ENCODE measurements around the gene ORM2. TPM values are rescaled to one million over a fixed set of nuclear protein-coding genes. Genes with fewer than 3 reads are reported as not detected.

ORM2 gene
- total and polyA plus RNA-seq, 7 experiments from 2014 or later: not detected

- ChIA-PET POLR2A (interaction anchor here (0.6 to 33.8 kb wide), 7 partner anchors 11 to 286 kb away, joined by 3 to 978 read pairs (median 3); partner anchors contain the start of gene AKNA), CTCF (interaction anchor here (0.6 to 1.9 kb wide), 7 partner anchors 9 to 288 kb away, joined by 3 to 6 read pairs (median 4); partner anchors contain the start of gene AKNA)
- H3K27me3 Mint-ChIP-seq: no peaks in the 10 kb centered on the region
- H3K9me3 Mint-ChIP-seq: no peaks in the 10 kb centered on the region
- Histone ChIP-seq H3K36me3 (ENCODE audit: control insufficient read depth in 2 of 3, insufficient read depth in 3 of 3, low read length in 3 of 3) (peaks cover 60 to 77% (median 75%) of the 10 kb centered on the region in 3 experiments), H3K27me3 (ENCODE audit: control insufficient read depth in 2 of 2, insufficient read depth in 2 of 2, low read length in 2 of 2) (no peaks in the 10 kb centered on the region), H3K27ac (ENCODE audit: low read depth, low read length) (peak overlapping the region; percentile 63), H3K4me1 (ENCODE audit: control insufficient read depth in 2 of 2, insufficient read depth in 2 of 2, low read length in 2 of 2) (peaks cover 80 to 87% of the 10 kb centered on the region in 2 donors), H3K4me3 (ENCODE audit: low read length) (no peak overlapping the region), H3K9me3 (ENCODE audit: control insufficient read depth in 2 of 3, low read length in 3 of 3) (no peaks in the 10 kb centered on the region)
- peaks cover 68 to 99% (median 84%) of the 10 kb centered on the region in 7 donors for H3K4me1 Mint-ChIP-seq
- peaks cover 16 to 76% (median 59%) of the 10 kb centered on the region in 5 donors for H3K36me3 Mint-ChIP-seq
- intact Hi-C loops (cut with micrococcal nuclease): no loop called here
- H3K27ac Mint-ChIP-seq: peak overlapping the region; percentile 70 to 98 (median 93)
- peak overlapping the region in 5 of 10 donors; percentile 29 to 98 (median 36) for H3K4me3 Mint-ChIP-seq
- DNase-seq (no peak), ATAC-seq (no peak)
Observed at GRCh38 chr9:114365194-114365593, 35.5 kb downstream of the ORM2 start.

GRCh38 chr9:114366334-114367128 is 36.9 kb downstream of the ORM2 start:
- Mint-ChIP-seq H3K36me3 (peaks cover 9 to 67% (median 45%) of the 10 kb centered on the region in 5 donors), H3K4me1 (peaks cover 65 to 99% (median 80%) of the 10 kb centered on the region in 7 donors), H3K27ac (peak overlapping the region; percentile 70 to 98 (median 93)), H3K4me3 (peak overlapping the region; percentile 62 to 98 (median 76)), H3K9me3 (no peaks in the 10 kb centered on the region), H3K27me3 (no peaks in the 10 kb centered on the region)
- no peaks in the 10 kb centered on the region for H3K27me3 ChIP-seq (ENCODE audit: control insufficient read depth in 2 of 2, insufficient read depth in 2 of 2, low read length in 2 of 2)
- ATAC-seq (peak; percentile 60), DNase-seq (peak in 7 of 9 donors; percentile 40 to 69 (median 64))
- no peaks in the 10 kb centered on the region for H3K9me3 ChIP-seq (ENCODE audit: control insufficient read depth in 2 of 3, low read length in 3 of 3)
- H3K4me1 ChIP-seq (ENCODE audit: control insufficient read depth in 2 of 2, insufficient read depth in 2 of 2, low read length in 2 of 2): peaks cover 89 to 94% of the 10 kb centered on the region in 2 donors
- peak overlapping the region; percentile 17 for H3K4me3 ChIP-seq (ENCODE audit: low read length)
- intact Hi-C loops (cut with micrococcal nuclease): loop anchor here in 1 of 2 donors (1.0 kb wide), 1 partner anchor 13 kb away; no protein-coding TSS in a partner anchor
- ChIA-PET POLR2A (interaction anchor here (0.7 to 33.8 kb wide), 4 partner anchors 12 to 226 kb away, joined by 3 to 978 read pairs (median 7); partner anchors contain the start of gene AKNA), CTCF (interaction anchor here (1.5 to 2.1 kb wide), 4 partner anchors 15 to 226 kb away, joined by 3 to 8 read pairs (median 6); partner anchors contain the start of gene AKNA)
- H3K36me3 ChIP-seq (ENCODE audit: control insufficient read depth in 2 of 3, insufficient read depth in 3 of 3, low read length in 3 of 3): peaks cover 46 to 73% (median 62%) of the 10 kb centered on the region in 3 experiments
- peak overlapping the region; percentile 69 for H3K27ac ChIP-seq (ENCODE audit: low read depth, low read length)

GRCh38 chr9:114367366-114367765 is 37.7 kb downstream of the ORM2 start:
- H3K36me3 ChIP-seq (ENCODE audit: control insufficient read depth in 2 of 3, insufficient read depth in 3 of 3, low read length in 3 of 3): peaks cover 38 to 65% (median 53%) of the 10 kb centered on the region in 3 experiments
- Mint-ChIP-seq H3K4me1 (peaks cover 72 to 99% (median 88%) of the 10 kb centered on the region in 7 donors), H3K36me3 (peaks cover 9 to 67% (median 44%) of the 10 kb centered on the region in 5 donors), H3K27me3 (no peaks in the 10 kb centered on the region), H3K27ac (peak overlapping the region; percentile 70 to 98 (median 93)), H3K4me3 (peak overlapping the region in 9 of 10 donors; percentile 53 to 98 (median 72)), H3K9me3 (no peaks in the 10 kb centered on the region)
- ATAC-seq: no peak
- no peaks in the 10 kb centered on the region for H3K9me3 ChIP-seq (ENCODE audit: control insufficient read depth in 2 of 3, low read length in 3 of 3)
- ChIA-PET CTCF (interaction anchor here (0.8 to 2.1 kb wide), 4 partner anchors 13 to 38 kb away, joined by 3 to 8 read pairs (median 5); partner anchors contain the start of gene AKNA), POLR2A (interaction anchor here (0.6 to 33.8 kb wide), 4 partner anchors 13 to 24 kb away, joined by 3 to 978 read pairs (median 7); partner anchors contain the start of gene AKNA)
- intact Hi-C loops (cut with micrococcal nuclease): no loop called here
- H3K4me3 ChIP-seq (ENCODE audit: low read length): peak overlapping the region; percentile 17
- peak overlapping the region; percentile 69 for H3K27ac ChIP-seq (ENCODE audit: low read depth, low read length)
- peaks cover 93 to 94% of the 10 kb centered on the region in 2 donors for H3K4me1 ChIP-seq (ENCODE audit: control insufficient read depth in 2 of 2, insufficient read depth in 2 of 2, low read length in 2 of 2)
- DNase-seq: no peak
- no peaks in the 10 kb centered on the region for H3K27me3 ChIP-seq (ENCODE audit: control insufficient read depth in 2 of 2, insufficient read depth in 2 of 2, low read length in 2 of 2)

- H3K4me1 ChIP-seq (ENCODE audit: control insufficient read depth in 2 of 2, insufficient read depth in 2 of 2, low read length in 2 of 2): peaks cover 93 to 96% of the 10 kb centered on the region in 2 donors
- peak overlapping the region; percentile 16 to 98 (median 68) for H3K4me3 Mint-ChIP-seq
- ChIA-PET POLR2A (interaction anchor here (0.6 to 33.8 kb wide), 6 partner anchors 8 to 219 kb away, joined by 3 to 978 read pairs (median 4); partner anchors contain the start of genes AKNA and ATP6V1G1), CTCF (interaction anchor here (0.7 to 2.1 kb wide), 8 partner anchors 13 to 285 kb away, joined by 3 to 8 read pairs (median 4); partner anchors contain the start of gene AKNA)
- H3K4me1 Mint-ChIP-seq: peaks cover 69 to 100% (median 88%) of the 10 kb centered on the region in 7 donors
- DNase-seq: no peak
- no peaks in the 10 kb centered on the region for H3K27me3 Mint-ChIP-seq
- no peaks in the 10 kb centered on the region for H3K9me3 ChIP-seq (ENCODE audit: control insufficient read depth in 2 of 3, low read length in 3 of 3)
- H3K9me3 Mint-ChIP-seq: no peaks in the 10 kb centered on the region
- ATAC-seq: no peak
- H3K27ac ChIP-seq (ENCODE audit: low read depth, low read length): peak overlapping the region; percentile 69
- H3K27me3 ChIP-seq (ENCODE audit: control insufficient read depth in 2 of 2, insufficient read depth in 2 of 2, low read length in 2 of 2): no peaks in the 10 kb centered on the region
- peaks cover 34 to 59% (median 48%) of the 10 kb centered on the region in 3 experiments for H3K36me3 ChIP-seq (ENCODE audit: control insufficient read depth in 2 of 3, insufficient read depth in 3 of 3, low read length in 3 of 3)
- intact Hi-C loops (cut with micrococcal nuclease): no loop called here
- H3K4me3 ChIP-seq (ENCODE audit: low read length): peak overlapping the region; percentile 8
- H3K27ac Mint-ChIP-seq: peak overlapping the region; percentile 70 to 98 (median 93)
- peaks cover 9 to 67% (median 42%) of the 10 kb centered on the region in 5 donors for H3K36me3 Mint-ChIP-seq
Observed at GRCh38 chr9:114367772-114368569, 38.3 kb downstream of the ORM2 start.

GRCh38 chr9:114369216-114370130 is 39.8 kb downstream of the ORM2 start:
- Mint-ChIP-seq H3K27ac (peak overlapping the region; percentile 60 to 96 (median 82)), H3K4me3 (peak overlapping the region; percentile 1 to 98 (median 46)), H3K4me1 (peaks cover 61 to 100% (median 85%) of the 10 kb centered on the region in 7 donors), H3K27me3 (no peaks in the 10 kb centered on the region), H3K9me3 (no peaks in the 10 kb centered on the region), H3K36me3 (peaks cover 9 to 62% (median 38%) of the 10 kb centered on the region in 5 donors)
- POLR2A ChIA-PET: interaction anchor here (1.0 to 33.8 kb wide), 4 partner anchors 10 to 218 kb away, joined by 3 to 978 read pairs (median 4); partner anchors contain the start of genes AKNA and ATP6V1G1
- Histone ChIP-seq H3K36me3 (ENCODE audit: control insufficient read depth in 2 of 3, insufficient read depth in 3 of 3, low read length in 3 of 3) (peaks cover 19 to 58% (median 35%) of the 10 kb centered on the region in 3 experiments), H3K27me3 (ENCODE audit: control insufficient read depth in 2 of 2, insufficient read depth in 2 of 2, low read length in 2 of 2) (no peaks in the 10 kb centered on the region), H3K27ac (ENCODE audit: low read depth, low read length) (peak overlapping the region; percentile 70), H3K9me3 (ENCODE audit: control insufficient read depth in 2 of 3, low read length in 3 of 3) (no peaks in the 10 kb centered on the region), H3K4me3 (ENCODE audit: low read length) (no peak overlapping the region), H3K4me1 (ENCODE audit: control insufficient read depth in 2 of 2, insufficient read depth in 2 of 2, low read length in 2 of 2) (peaks cover 93 to 96% of the 10 kb centered on the region in 2 donors)
- intact Hi-C loops (cut with micrococcal nuclease): no loop called here
- ATAC-seq (peak; percentile 6), DNase-seq (no peak)
- CTCF ChIA-PET: interaction anchor here (0.7 to 1.4 kb wide), 5 partner anchors 14 to 284 kb away, joined by 3 to 6 read pairs (median 3); partner anchors contain the start of gene ATP6V1G1

Measured in naive thymus-derived CD4-positive, alpha-beta T cell (primary cell).